Gastrocnemius medialis (tissue), 4 donors: Measurements from ENCODE around the gene PDE5A.

Source experiments
- CTCF ChIP-seq, 5 experiments: fragments of 450-650 bp in 3 of 5; fragments of 200-600 bp in 2 of 5; sonication (generic) in 2 of 5; IDR thresholded peaks in 4 of 5; conservative IDR thresholded peaks in 1 of 5; 1 replicate in 4 of 5; 2 replicates in 1 of 5; pipeline ENCODE4 v1.5.1; 2016 to 2019; ENCODE audit warnings: antibody characterized with exemption in 5 of 5, mild to moderate bottlenecking in 3 of 5, moderate library complexity in 3 of 5
- POLR2A ChIP-seq, 2 donors: fragments of 450-650 bp; IDR thresholded peaks; one replicate each; pipeline ENCODE4 v1.6.1; 2017; ENCODE audit warnings: antibody characterized with exemption in 2 of 2, mild to moderate bottlenecking in 2 of 2, moderate library complexity in 2 of 2

GRCh38 chr4:119506806-119507205, 121.8 kb downstream of the PDE5A start:
- no peak for TF ChIP-seq CTCF (IDR thresholded peaks at IDR 0.05 in 4 of 5, conservative IDR thresholded peaks at IDR 0.05 in 1 of 5)
- TF ChIP-seq POLR2A (IDR thresholded peaks at IDR 0.05): no peak
